Measurements from ENCODE around the gene OR4S2.

OR4S2 gene

DNA sequence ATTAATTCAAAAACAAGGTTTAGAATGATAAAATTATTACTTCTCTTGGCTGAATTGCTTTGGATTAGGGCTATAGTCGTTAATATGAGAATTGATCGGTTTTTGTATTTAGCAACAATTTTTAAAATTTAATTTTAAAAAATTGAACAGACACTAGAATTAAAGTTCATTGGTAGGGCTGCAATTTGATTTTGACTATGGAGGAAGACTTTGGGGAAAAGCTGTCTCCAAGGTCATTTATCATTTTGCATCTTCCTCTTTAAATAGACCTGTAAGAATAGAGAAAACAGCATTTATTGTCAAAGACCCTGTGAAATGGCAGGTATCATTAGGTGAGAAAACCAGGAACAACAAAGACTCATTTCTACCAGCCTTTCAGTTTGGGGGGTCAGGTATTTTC lies at the start of gene OR4S2:
TSS of gene OR4S2 (plus strand) at position 301 of the 400 bp plus-strand sequence. CDS start 2,577 bp downstream, outside the sequence.
- DNase-seq (ENCODE audit: low spot score), result no peak

GRCh38 chr11:55607545-55607944 lies 40.6 kb upstream of the OR4S2 start, which contains the start of gene OR4C11:
TSS of gene OR4C11 (minus strand) at chr11:55607645. CDS start at chr11:55604373, 3,272 bp downstream.
- DNase-seq (ENCODE audit: low spot score), result no peak

DNA sequence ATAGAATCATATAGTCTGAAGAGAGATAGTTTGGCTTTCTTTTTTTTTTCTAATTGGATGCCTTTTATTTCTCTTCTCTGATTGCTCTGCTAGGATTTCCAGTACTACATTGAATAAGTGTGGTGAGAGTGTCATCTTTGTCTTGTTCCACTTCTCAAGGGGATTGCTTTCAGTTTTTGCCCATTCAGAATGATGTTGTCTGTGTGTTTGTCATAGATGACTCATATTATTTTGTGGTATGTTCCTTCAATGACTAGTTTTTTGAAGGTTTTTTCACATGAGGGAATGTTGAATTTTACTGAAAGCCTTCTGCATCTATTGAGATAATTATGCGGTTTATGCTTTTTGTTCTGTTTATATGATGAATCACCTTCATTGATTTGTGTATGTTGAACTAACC lies 23.6 kb upstream of the OR4S2 start:
- DNase-seq (ENCODE audit: low spot score), result no peak

DNA sequence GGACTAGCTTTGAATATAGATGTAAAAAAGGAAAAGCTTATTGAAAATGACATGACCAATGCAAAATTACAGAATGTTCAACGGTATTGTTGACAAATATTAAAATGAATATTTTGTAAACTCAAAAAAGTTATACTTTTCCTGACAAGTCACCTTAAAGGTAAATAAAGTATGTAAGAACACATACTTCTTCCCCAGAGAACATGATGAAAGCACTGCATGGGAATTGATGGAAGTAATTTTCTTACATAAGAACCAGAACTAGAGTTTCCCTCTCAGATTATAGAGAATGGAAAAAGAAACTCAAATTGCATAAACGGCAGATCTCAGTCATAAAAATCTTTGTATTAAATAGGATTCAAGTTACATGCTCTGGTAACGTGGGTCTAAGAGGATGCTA lies 13.3 kb upstream of the OR4S2 start, which contains the start of gene OR4P4:
TSS of gene OR4P4 (plus strand) at position 301 of the 400 bp plus-strand sequence.
- no peak for DNase-seq (ENCODE audit: low spot score)

- DNase-seq (ENCODE audit: low spot score), result no peak
Observed at GRCh38 chr11:55652560-55652959, 4.4 kb downstream of the OR4S2 start.

DNA sequence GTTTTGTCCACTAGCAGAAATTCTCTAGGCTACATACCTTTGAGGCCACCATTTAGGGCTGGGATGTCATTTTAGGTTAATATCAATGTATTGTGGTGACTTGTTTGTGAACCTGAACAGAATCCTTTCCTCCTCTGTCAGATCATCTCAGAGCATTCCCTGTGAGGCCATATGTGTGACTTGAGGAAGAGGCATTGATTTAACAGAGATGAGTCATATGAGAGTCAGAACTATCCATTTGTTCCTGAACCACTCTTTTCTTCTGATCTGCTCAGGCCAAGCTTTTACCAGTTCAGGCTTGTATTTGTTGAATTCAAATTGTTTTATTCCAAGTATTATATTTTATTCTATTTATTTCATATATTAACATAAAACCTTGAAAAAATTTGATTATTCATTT lies 7.0 kb downstream of the OR4S2 start:
- DNase-seq (ENCODE audit: low spot score), result no peak

GRCh38 chr11:55658031-55658573 lies 10.0 kb downstream of the OR4S2 start:
- DNase-seq (ENCODE audit: low spot score), result no peak

DNA sequence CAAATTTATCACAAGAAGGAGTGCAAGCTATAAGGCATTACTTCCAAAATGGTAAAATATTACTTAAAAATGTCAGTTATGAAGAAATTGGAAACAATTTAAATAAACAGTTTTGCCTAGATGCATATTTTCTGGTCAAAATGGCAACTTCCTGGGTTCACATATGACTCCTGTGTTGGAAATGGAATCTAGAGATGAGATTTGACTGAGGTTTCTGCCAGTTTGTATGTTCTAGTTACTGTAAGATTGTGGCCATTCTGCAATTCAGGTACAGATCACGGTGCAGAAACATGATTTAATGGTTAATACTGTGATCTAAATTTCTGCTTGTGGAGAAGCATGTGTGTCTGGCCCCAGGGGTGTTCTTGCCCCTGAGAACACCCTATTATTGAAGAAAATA lies 10.5 kb downstream of the OR4S2 start:
- no peak for DNase-seq (ENCODE audit: low spot score)

DNA sequence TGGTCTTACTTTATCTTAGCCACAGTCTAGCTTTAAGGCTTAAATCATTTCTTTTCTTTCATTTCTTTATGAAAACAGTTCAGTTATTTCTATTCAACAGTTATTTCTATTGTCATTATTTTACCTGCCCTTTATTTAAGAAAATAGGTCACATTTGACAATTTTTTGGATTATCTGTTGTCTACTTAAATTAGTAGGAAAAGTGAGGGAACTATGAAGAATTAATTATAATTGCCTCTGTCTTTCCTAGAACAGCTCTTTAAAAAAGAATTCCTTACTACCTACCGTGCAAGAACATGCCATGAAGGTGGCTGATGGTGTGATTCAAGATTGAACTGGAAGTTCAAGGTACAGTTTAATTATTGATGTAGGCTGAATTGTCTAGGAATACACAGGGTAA lies 13.8 kb downstream of the OR4S2 start, which contains the start of gene OR4C6:
TSS of gene OR4C6 (plus strand) at position 301 of the 400 bp plus-strand sequence. CDS start 2,966 bp downstream, outside the sequence.
- no peak for DNase-seq (ENCODE audit: low spot score)

DNA sequence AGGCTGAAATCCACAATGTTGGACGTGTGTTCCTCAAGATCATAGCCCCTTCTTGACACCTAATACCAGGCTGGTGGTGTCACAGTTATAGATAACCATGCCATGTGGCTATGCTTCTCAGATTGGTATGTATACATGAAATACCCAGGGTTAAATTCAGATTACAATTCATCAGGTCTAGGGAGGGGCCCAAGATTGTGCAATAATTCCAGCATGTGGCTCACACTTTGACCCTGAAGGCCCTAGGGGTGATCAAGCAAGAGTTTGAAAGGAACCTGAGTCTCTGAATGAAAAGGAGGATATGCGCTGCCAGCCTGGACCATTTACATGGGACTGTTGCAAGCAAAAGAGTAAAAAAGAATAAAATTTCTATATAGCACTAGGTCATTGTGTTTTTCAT lies 21.2 kb downstream of the OR4S2 start:
- DNase-seq (ENCODE audit: low spot score), result no peak

DNA sequence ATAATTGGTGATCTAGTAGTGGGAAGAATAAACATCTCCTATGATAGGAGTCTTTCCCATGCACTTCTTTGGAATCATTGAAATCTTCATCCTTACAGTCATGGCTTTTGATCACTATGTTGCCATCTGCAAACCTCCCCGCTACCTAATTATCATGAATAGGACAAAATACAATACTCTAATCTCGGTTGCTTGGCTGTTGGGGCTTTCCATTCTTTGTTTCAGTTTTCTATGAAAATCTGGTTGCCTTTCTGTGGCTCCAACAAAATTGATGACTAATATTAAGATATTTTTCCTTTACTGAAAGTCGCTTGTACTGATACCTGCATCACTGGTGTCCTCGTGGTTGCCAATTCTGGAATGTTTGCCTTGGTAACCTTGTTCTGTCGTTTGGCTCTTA lies 25.7 kb downstream of the OR4S2 start:
- DNase-seq (ENCODE audit: low spot score), result no peak

DNA sequence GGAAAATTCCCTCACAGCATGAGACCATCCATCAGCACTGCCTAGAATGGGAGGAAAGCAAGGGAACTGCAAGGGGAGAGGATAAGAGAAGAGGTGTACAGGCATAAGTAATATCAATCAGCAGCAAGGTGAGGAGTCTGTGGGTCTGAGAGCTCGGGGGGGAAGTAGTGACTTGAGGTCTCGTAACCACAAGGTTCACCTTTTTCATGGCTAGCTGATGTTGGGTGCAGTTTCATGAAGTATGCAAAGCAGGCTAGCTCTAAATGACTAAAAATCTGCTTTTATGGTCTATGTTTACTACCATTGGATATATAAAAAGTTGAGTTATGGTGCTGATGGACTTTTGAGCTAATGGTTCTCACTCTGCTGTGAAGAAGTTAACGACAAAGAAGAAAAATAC lies 49.7 kb downstream of the OR4S2 start:
- DNase-seq (ENCODE audit: low spot score), result no peak

GRCh38 chr11:55701429-55701828 lies 53.3 kb downstream of the OR4S2 start:
- no peak for DNase-seq (ENCODE audit: low spot score)

Measured in AG08396 (cell line).